GM23248 (cell line): ENCODE results near the gene RNU5D-1.

Source experiments
- EZH2 ChIP-seq: fragments of 200-600 bp; sonication (generic); IDR thresholded peaks from 2 replicates; pipeline ENCODE4 v1.6.1; 2018; ENCODE audit warnings: antibody characterized with exemption, mild to moderate bottlenecking; ENCODE audit not compliant: insufficient read depth, poor library complexity, severe bottlenecking
- EZH2phosphoT487 ChIP-seq: fragments of 200-600 bp; sonication (generic); IDR thresholded peaks from 2 replicates; pipeline ENCODE4 v1.6.1; 2018; ENCODE audit warnings: antibody characterized with exemption, moderate library complexity, mild to moderate bottlenecking, low read depth; ENCODE audit not compliant: insufficient read depth

DNA sequence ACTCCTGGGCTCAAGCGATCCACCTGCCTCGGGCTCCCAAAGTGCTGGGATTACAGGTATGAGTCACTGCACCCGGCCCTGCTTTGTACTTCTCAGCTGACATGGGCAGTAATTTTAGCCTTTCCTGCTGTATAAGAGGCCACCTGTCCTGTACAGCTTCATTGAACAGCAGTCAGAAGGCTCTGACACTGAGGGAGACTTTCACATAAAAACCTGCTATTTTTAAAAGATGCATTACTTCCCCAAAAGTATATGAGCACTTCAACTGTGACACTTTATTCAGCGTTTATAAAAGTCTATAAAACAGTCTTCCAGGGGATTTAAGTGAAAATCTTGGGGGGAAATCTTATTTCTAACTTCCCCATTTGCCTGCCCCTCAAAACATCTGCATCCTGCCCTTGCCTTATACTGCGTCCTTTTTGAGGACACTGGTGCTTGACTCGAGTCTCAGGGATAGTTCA lies 17.6 kb downstream of the RNU5D-1 start:
- TF ChIP-seq EZH2 (no peak), EZH2phosphoT487 (no peak)
